HCT116 (cell line): Measurements from ENCODE around the gene KHDC4. TPM values are rescaled to one million over a fixed set of nuclear protein-coding genes. Genes with fewer than 3 reads are reported as not detected.

Source experiments
- ATAC-seq: fragments of 200-7000 bp; cut with Tn5 transposase; 2 replicates; pipeline ENCODE4 v1.9.1; 2020; ENCODE audit warnings: mild to moderate bottlenecking, moderate library complexity
- BruUV-seq: library from RNA; stranded (reverse); fragments of 400-500 nt; replicated peaks from 2 replicates; lab custom pipeline; 2021; lab: Mats Ljungman, UMichigan
- CTCF ChIA-PET: fragments of 300-600 bp; sonication (Branson Sonifier 250); formaldehyde crosslinking; loops from one replicate; lab custom pipeline; 2021; ENCODE audit warnings: antibody characterized with exemption; lab: Charles Lee
- POLR2A ChIA-PET: fragments of 300-600, 350-600 bp; sonication (Branson Sonifier 250); formaldehyde crosslinking; loops from one replicate; lab custom pipeline; 2021; ENCODE audit warnings: antibody characterized with exemption; lab: Charles Lee
- RAD21 ChIA-PET, 2 experiments: fragments of 300-600 bp; sonication (Branson Sonifier 250); formaldehyde crosslinking; loops; one replicate each; lab custom pipeline; 2023; ENCODE audit warnings: low total read pairs in 2 of 2; ENCODE audit not compliant: uncharacterized antibody in 2 of 2, unreplicated experiment in 2 of 2, low non-redundant PET in 1 of 2; lab: Charles Lee
- DNase-seq: peaks from one replicate; pipeline ENCODE4 v3.0.0-alpha.2; 2010; ENCODE audit warnings: low read depth, low spot score
- H2AFZ ChIP-seq: fragments of 200-600 bp; shearing (Covaris generic), sonication (generic); 2 replicates; pipeline ENCODE4 v1.6.1; 2017; ENCODE audit warnings: low read depth, mixed run types, mixed read lengths, antibody characterized with exemption, low read length; ENCODE audit not compliant: poor library complexity, severe bottlenecking
- H3K27ac ChIP-seq: 2 replicates; pipeline ENCODE4 v1.5.1; 2012; ENCODE audit warnings: low read depth, low read length
- H3K27me3 ChIP-seq: fragments of 200-600 bp; sonication (generic); 2 replicates; pipeline ENCODE4 v1.6.1; 2016; ENCODE audit warnings: mixed run types, low read length, mixed read lengths; ENCODE audit not compliant: insufficient read depth
- H3K36me3 ChIP-seq, 2 experiments: fragments of 200-500 bp in 1 of 2; fragments of 200-600 bp in 1 of 2; sonication (Bioruptor generic) in 1 of 2; sonication (generic) in 1 of 2; 2 replicates each; pipeline versions ENCODE4 v1.5.1 to v1.6.1; 2014 to 2016; ENCODE audit warnings: low read length in 2 of 2, inconsistent platforms in 1 of 2, mixed read lengths in 1 of 2, mixed run types in 1 of 2; ENCODE audit not compliant: insufficient read depth in 2 of 2, control insufficient read depth in 1 of 2
- H3K4me1 ChIP-seq, 2 experiments: fragments of 200-600 bp in 1 of 2; sonication (generic) in 1 of 2; 2 replicates each; pipeline versions ENCODE4 v1.5.1 to v1.6.1; 2012 to 2017; ENCODE audit warnings: low read length in 2 of 2, inconsistent platforms in 1 of 2, mild to moderate bottlenecking in 1 of 2, mixed read lengths in 1 of 2, mixed run types in 1 of 2, moderate library complexity in 1 of 2; ENCODE audit not compliant: insufficient read depth in 2 of 2, control insufficient read depth in 1 of 2
- H3K4me2 ChIP-seq: fragments of 200-600 bp; sonication (generic); 2 replicates; pipeline ENCODE4 v1.6.1; 2017; ENCODE audit warnings: mixed run types, low read length, mixed read lengths
- H3K4me3 ChIP-seq, 2 experiments: fragments of 200-600 bp in 1 of 2; sonication (generic) in 1 of 2; replicated peaks in 1 of 2; 2 replicates each; pipeline ENCODE4 v1.5.1; 2011 to 2016; ENCODE audit warnings: low read length in 2 of 2, control low read depth in 1 of 2, low read depth in 1 of 2, mild to moderate bottlenecking in 1 of 2, mixed read lengths in 1 of 2, mixed run types in 1 of 2
- H3K79me2 ChIP-seq: fragments of 200-600 bp; sonication (generic); 2 replicates; pipeline ENCODE4 v1.6.1; 2017; ENCODE audit warnings: mild to moderate bottlenecking, mixed run types, low read length, moderate library complexity, mixed read lengths; ENCODE audit not compliant: insufficient read depth
- H3K9ac ChIP-seq: fragments of 200-600 bp; sonication (generic); 2 replicates; pipeline ENCODE4 v1.6.1; 2016; ENCODE audit warnings: low read length, mixed read lengths
- H3K9me2 ChIP-seq: fragments of 200-600 bp; sonication (generic), shearing (Covaris generic); 2 replicates; pipeline ENCODE4 v1.6.1; 2017; ENCODE audit warnings: mixed run types, mild to moderate bottlenecking, moderate library complexity; ENCODE audit not compliant: insufficient read depth
- H3K9me3 ChIP-seq, 2 experiments: fragments of 200-500 bp in 1 of 2; fragments of 200-600 bp in 1 of 2; sonication (Bioruptor generic) in 1 of 2; sonication (generic) in 1 of 2; 2 replicates each; pipeline ENCODE4 v1.6.1; 2014 to 2017; ENCODE audit warnings: low read length in 2 of 2, mixed read lengths in 2 of 2, inconsistent platforms in 1 of 2, low read depth in 1 of 2, mild to moderate bottlenecking in 1 of 2, mixed run types in 1 of 2, moderate library complexity in 1 of 2; ENCODE audit not compliant: control insufficient read depth in 1 of 2, insufficient read depth in 1 of 2
- H4K20me1 ChIP-seq: fragments of 200-600 bp; sonication (generic), shearing (Covaris generic); 2 replicates; pipeline ENCODE4 v1.6.1; 2017; ENCODE audit warnings: mixed run types, mild to moderate bottlenecking, moderate library complexity; ENCODE audit not compliant: insufficient read depth
- ATF3 ChIP-seq: IDR thresholded peaks from 2 replicates; pipeline ENCODE4 v1.6.1; 2012
- CEBPB ChIP-seq: IDR thresholded peaks from 2 replicates; pipeline ENCODE4 v1.6.1; 2012; ENCODE audit warnings: low read depth
- CTCF ChIP-seq, 3 experiments: fragments of 200-600 bp in 1 of 3; sonication (generic) in 1 of 3; IDR thresholded peaks in 2 of 3; conservative IDR thresholded peaks in 1 of 3; 2 replicates each; pipeline ENCODE4 v1.5.1; 2012 to 2017; ENCODE audit warnings: low read depth in 2 of 3, low read length in 2 of 3, antibody characterized with exemption in 1 of 3, borderline replicate concordance in 1 of 3, control low read depth in 1 of 3, mild to moderate bottlenecking in 1 of 3, mixed read lengths in 1 of 3, mixed run types in 1 of 3, moderate library complexity in 1 of 3; ENCODE audit not compliant: insufficient read depth in 1 of 3
- FOSL1 ChIP-seq: IDR thresholded peaks from 2 replicates; pipeline ENCODE4 v1.6.1; 2012; ENCODE audit warnings: low read depth
- JUND ChIP-seq: IDR thresholded peaks from 2 replicates; pipeline ENCODE4 v1.6.1; 2012
- MAX ChIP-seq: IDR thresholded peaks from 2 replicates; pipeline ENCODE4 v1.6.1; 2012
- POLR2A ChIP-seq: IDR thresholded peaks from 2 replicates; pipeline ENCODE4 v1.7.0; 2011; ENCODE audit warnings: borderline replicate concordance; ENCODE audit not compliant: insufficient read depth, insufficient read length; ENCODE audit errors: extremely low read depth
- REST ChIP-seq: IDR thresholded peaks from 2 replicates; pipeline ENCODE4 v1.6.1; 2012; ENCODE audit warnings: low read depth
- SRF ChIP-seq: IDR thresholded peaks from 2 replicates; pipeline ENCODE4 v1.6.1; 2012; ENCODE audit warnings: low read depth
- YY1 ChIP-seq: IDR thresholded peaks from 2 replicates; pipeline ENCODE4 v1.6.1; 2011; ENCODE audit warnings: low read length, low read depth, moderate library complexity, mild to moderate bottlenecking; ENCODE audit not compliant: insufficient replicate concordance; ENCODE audit errors: extremely low read depth
- ZBTB33 ChIP-seq: IDR thresholded peaks from 2 replicates; pipeline ENCODE4 v1.6.1; 2011; ENCODE audit warnings: mild to moderate bottlenecking, low read length, moderate library complexity; ENCODE audit not compliant: insufficient replicate concordance; ENCODE audit errors: extremely low read depth
- ZFX ChIP-seq: fragments of 450-650 bp; IDR thresholded peaks from 2 replicates; pipeline ENCODE4 v1.6.1; 2017
- intact Hi-C: fragments of 100-400 bp; cut with micrococcal nuclease; formaldehyde crosslinking; loops from 2 replicates; pipeline ENCODE4 v1.10.0; 2022
- total RNA-seq: library from RNA; stranded (reverse); gene quantifications from one replicate; pipeline ENCODE4 v1.2.1, GENCODE V29; 2021; ENCODE audit not compliant: unreplicated experiment

Gene KHDC4
- total RNA-seq, 1 experiment from 2014 or later = 60.7 TPM

GRCh38 chr1:155867766-155868165 is 66.4 kb downstream of the KHDC4 start:
- Histone ChIP-seq H3K9me2 (no peaks in the 10 kb centered on the region), H3K4me3 (no peak overlapping the region), H4K20me1 (no peaks in the 10 kb centered on the region), H3K79me2 (no peaks in the 10 kb centered on the region), H3K4me1 (no peaks in the 10 kb centered on the region), H3K27ac (no peak overlapping the region), H2AFZ (no peak overlapping the region)
- RAD21 ChIA-PET = no interaction called here
- CTCF ChIA-PET = no interaction called here
- POLR2A ChIA-PET = no interaction called here
- TF ChIP-seq ZBTB33 = no peak
- TF ChIP-seq SRF = no peak
- TF ChIP-seq YY1 = no peak
- no peak for TF ChIP-seq ATF3
- no peak for TF ChIP-seq MAX
- no peak for TF ChIP-seq REST
- TF ChIP-seq ZFX = no peak
- no peak for TF ChIP-seq POLR2A
- no peak for TF ChIP-seq CEBPB
- no peak for TF ChIP-seq JUND
- no peak for TF ChIP-seq CTCF (IDR thresholded peaks at IDR 0.05 in 2 of 3, conservative IDR thresholded peaks at IDR 0.05 in 1 of 3; ENCODE audit: borderline replicate concordance in 1 of 3, insufficient read depth in 1 of 3, low read depth in 2 of 3, low read length in 2 of 3)
- TF ChIP-seq FOSL1 = no peak
- TF ChIP-seq, all 23 proteins: peak for 0
- H3K9ac ChIP-seq = no peak overlapping the region
- H3K36me3 ChIP-seq = no peaks in the 10 kb centered on the region
- ATAC-seq = no peak
- no peaks in the 10 kb centered on the region for H3K27me3 ChIP-seq
- H3K4me2 ChIP-seq = no peak overlapping the region
- no peak for DNase-seq
- no TSS peak for BruUV-seq
- intact Hi-C loops = no loop called here
- no peaks in the 10 kb centered on the region for H3K9me3 ChIP-seq
